ENCODE measurements around the gene ZFP36L1.

DNA sequence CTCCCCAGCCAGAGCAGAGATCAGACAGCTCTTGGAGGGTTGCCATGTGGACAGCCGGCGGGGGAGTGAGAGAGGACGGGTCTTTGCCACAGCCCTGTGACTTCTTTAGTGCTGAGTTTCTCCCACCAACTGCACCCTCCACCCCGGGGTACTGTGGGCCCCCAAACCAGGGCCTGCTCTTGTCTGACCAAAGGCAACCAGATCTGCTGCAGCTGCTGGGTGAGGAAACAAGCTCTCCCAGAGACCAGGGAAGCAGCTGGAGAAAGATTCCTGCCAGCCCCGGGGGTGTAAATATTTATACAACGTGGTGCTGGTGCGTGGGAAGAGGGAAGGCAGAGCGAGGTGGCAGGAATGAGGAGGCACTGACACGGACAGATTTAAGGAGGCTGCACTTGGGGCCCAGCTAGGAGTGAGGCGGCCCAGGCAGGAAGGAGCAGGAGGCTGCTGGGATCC, 14.3 kb upstream of the ZFP36L1 start:
- TF ChIP-seq JUND (CRISPR knock-in tag; IDR thresholded peaks at IDR 0.05) = no peak
- TF ChIP-seq PCBP1 (IDR thresholded peaks at IDR 0.05; ENCODE audit: borderline replicate concordance, low read depth, low read length) = no peak
- no peak for TF ChIP-seq NCOA2 (CRISPR knock-in tag; IDR thresholded peaks at IDR 0.05)
- no peak for TF ChIP-seq ZNF550 (CRISPR knock-in tag; IDR thresholded peaks at IDR 0.05; ENCODE audit: borderline replicate concordance)
- no peak for TF ChIP-seq SP2 (CRISPR knock-in tag; IDR thresholded peaks at IDR 0.05)
- TF ChIP-seq, protein P1, sequence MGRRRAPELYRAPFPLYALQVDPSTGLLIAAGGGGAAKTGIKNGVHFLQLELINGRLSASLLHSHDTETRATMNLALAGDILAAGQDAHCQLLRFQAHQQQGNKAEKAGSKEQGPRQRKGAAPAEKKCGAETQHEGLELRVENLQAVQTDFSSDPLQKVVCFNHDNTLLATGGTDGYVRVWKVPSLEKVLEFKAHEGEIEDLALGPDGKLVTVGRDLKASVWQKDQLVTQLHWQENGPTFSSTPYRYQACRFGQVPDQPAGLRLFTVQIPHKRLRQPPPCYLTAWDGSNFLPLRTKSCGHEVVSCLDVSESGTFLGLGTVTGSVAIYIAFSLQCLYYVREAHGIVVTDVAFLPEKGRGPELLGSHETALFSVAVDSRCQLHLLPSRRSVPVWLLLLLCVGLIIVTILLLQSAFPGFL (CRISPR knock-in tag; IDR thresholded peaks at IDR 0.05) = no peak

All from HepG2 (cell line).